Measurements from ENCODE around the gene UGT2B28. TPM values are rescaled to one million over a fixed set of nuclear protein-coding genes. Genes with fewer than 3 reads are reported as not detected.
"Not testable (repeated sequence)": the region's sequence is repeated elsewhere in the genome, so short reads cannot be mapped to it uniquely, and the experiment has no call there.

UGT2B28 gene
- not detected for total RNA-seq

- H3K27ac ChIP-seq; ATAC-seq (ENCODE audit: insufficient number of reproducible peaks, low FRiP score, low read depth): not testable (repeated sequence)
Observed at GRCh38 chr4:69280081-69280480, at the start of gene UGT2B28. Gene UGT2B28, plus strand, starts transcription at chr4:69280475. Its CDS starts 26 bp downstream, at chr4:69280501.

GRCh38 chr4:69239092-69239491 is 41.2 kb upstream of the UGT2B28 start:
- Histone ChIP-seq H3K4me3 (no peak overlapping the region), H3K27me3 (replicated peaks; ENCODE audit: insufficient read depth) (no peaks in the 10 kb centered on the region), H3K36me3 (no peaks in the 10 kb centered on the region), H3K27ac (no peak overlapping the region), H3K9me3 (no peaks in the 10 kb centered on the region), H3K4me1 (ENCODE audit: control insufficient read depth in 1 of 2, low read depth in 2 of 2) (no peaks in the 10 kb centered on the region)
- ATAC-seq (ENCODE audit: insufficient number of reproducible peaks, low FRiP score, low read depth): no peak
- no peak for DNase-seq (ENCODE audit: low spot score)
- no peak for TF ChIP-seq CTCF (IDR thresholded peaks at IDR 0.05)

More at GRCh38 chr4:69280081-69280480, at the start of gene UGT2B28:
- not testable (repeated sequence) for H3K9me3 ChIP-seq; H3K4me1 ChIP-seq (ENCODE audit: control insufficient read depth in 1 of 2, low read depth in 2 of 2); H3K27me3 ChIP-seq (replicated peaks; ENCODE audit: insufficient read depth); DNase-seq (ENCODE audit: low spot score); H3K36me3 ChIP-seq; H3K4me3 ChIP-seq

- H3K4me1 ChIP-seq (ENCODE audit: control insufficient read depth in 1 of 2, low read depth in 2 of 2): no peaks in the 10 kb centered on the region
- H3K9me3 ChIP-seq: no peaks in the 10 kb centered on the region
- TF ChIP-seq CTCF (IDR thresholded peaks at IDR 0.05): no peak
- no peaks in the 10 kb centered on the region for H3K36me3 ChIP-seq
- no peak overlapping the region for H3K27ac ChIP-seq
- no peak for DNase-seq (ENCODE audit: low spot score)
- no peak overlapping the region for H3K4me3 ChIP-seq
- no peak for ATAC-seq (ENCODE audit: insufficient number of reproducible peaks, low FRiP score, low read depth)
- no peaks in the 10 kb centered on the region for H3K27me3 ChIP-seq (replicated peaks; ENCODE audit: insufficient read depth)
Observed at GRCh38 chr4:69239557-69240168, 40.6 kb upstream of the UGT2B28 start.

GRCh38 chr4:69240787-69241186 is 39.5 kb upstream of the UGT2B28 start:
- not testable (repeated sequence) for H3K27ac ChIP-seq; H3K36me3 ChIP-seq; H3K4me3 ChIP-seq; ATAC-seq (ENCODE audit: insufficient number of reproducible peaks, low FRiP score, low read depth); H3K4me1 ChIP-seq (ENCODE audit: control insufficient read depth in 1 of 2, low read depth in 2 of 2); DNase-seq (ENCODE audit: low spot score); H3K9me3 ChIP-seq; H3K27me3 ChIP-seq (replicated peaks; ENCODE audit: insufficient read depth)

- H3K27me3 ChIP-seq (replicated peaks; ENCODE audit: insufficient read depth); H3K27ac ChIP-seq; DNase-seq (ENCODE audit: low spot score); H3K4me3 ChIP-seq; ATAC-seq (ENCODE audit: insufficient number of reproducible peaks, low FRiP score, low read depth); H3K36me3 ChIP-seq; H3K9me3 ChIP-seq; H3K4me1 ChIP-seq (ENCODE audit: control insufficient read depth in 1 of 2, low read depth in 2 of 2): not testable (repeated sequence)
Observed at GRCh38 chr4:69241746-69242145, 38.5 kb upstream of the UGT2B28 start.

GRCh38 chr4:69242562-69243240 is 37.6 kb upstream of the UGT2B28 start:
- not testable (repeated sequence) for ATAC-seq (ENCODE audit: insufficient number of reproducible peaks, low FRiP score, low read depth); DNase-seq (ENCODE audit: low spot score); H3K4me1 ChIP-seq (ENCODE audit: control insufficient read depth in 1 of 2, low read depth in 2 of 2); H3K4me3 ChIP-seq; H3K27me3 ChIP-seq (replicated peaks; ENCODE audit: insufficient read depth); H3K36me3 ChIP-seq; H3K27ac ChIP-seq; H3K9me3 ChIP-seq

- ATAC-seq (ENCODE audit: insufficient number of reproducible peaks, low FRiP score, low read depth); H3K9me3 ChIP-seq; H3K36me3 ChIP-seq; H3K4me3 ChIP-seq; H3K27me3 ChIP-seq (replicated peaks; ENCODE audit: insufficient read depth); H3K27ac ChIP-seq; DNase-seq (ENCODE audit: low spot score); H3K4me1 ChIP-seq (ENCODE audit: control insufficient read depth in 1 of 2, low read depth in 2 of 2): not testable (repeated sequence)
Observed at GRCh38 chr4:69250884-69251283, 29.4 kb upstream of the UGT2B28 start.

GRCh38 chr4:69253147-69253772 is 27.0 kb upstream of the UGT2B28 start:
- not testable (repeated sequence) for H3K36me3 ChIP-seq; H3K27me3 ChIP-seq (replicated peaks; ENCODE audit: insufficient read depth); H3K9me3 ChIP-seq; ATAC-seq (ENCODE audit: insufficient number of reproducible peaks, low FRiP score, low read depth); DNase-seq (ENCODE audit: low spot score); H3K27ac ChIP-seq; H3K4me3 ChIP-seq; H3K4me1 ChIP-seq (ENCODE audit: control insufficient read depth in 1 of 2, low read depth in 2 of 2)

- ATAC-seq (ENCODE audit: insufficient number of reproducible peaks, low FRiP score, low read depth); H3K4me1 ChIP-seq (ENCODE audit: control insufficient read depth in 1 of 2, low read depth in 2 of 2); H3K36me3 ChIP-seq; H3K9me3 ChIP-seq; H3K27ac ChIP-seq; H3K4me3 ChIP-seq; H3K27me3 ChIP-seq (replicated peaks; ENCODE audit: insufficient read depth); DNase-seq (ENCODE audit: low spot score): not testable (repeated sequence)
Observed at GRCh38 chr4:69268612-69269011, 11.7 kb upstream of the UGT2B28 start.

GRCh38 chr4:69296356-69296755 is 16.1 kb downstream of the UGT2B28 start:
- not testable (repeated sequence) for H3K9me3 ChIP-seq; ATAC-seq (ENCODE audit: insufficient number of reproducible peaks, low FRiP score, low read depth); H3K4me3 ChIP-seq; H3K36me3 ChIP-seq; H3K4me1 ChIP-seq (ENCODE audit: control insufficient read depth in 1 of 2, low read depth in 2 of 2); H3K27me3 ChIP-seq (replicated peaks; ENCODE audit: insufficient read depth); DNase-seq (ENCODE audit: low spot score); H3K27ac ChIP-seq

Data from thoracic aorta (tissue), 2 donors.